ENCODE results near the gene RAB25. TPM values are rescaled to one million over a fixed set of nuclear protein-coding genes. Genes with fewer than 3 reads are reported as not detected.

The RAB25 gene
- total and polyA plus RNA-seq, 2 of the 13 experiments (the other 11 are each of a cell fraction or from before 2014, with no cell fraction given), result 0.20 to 0.22 TPM

GRCh38 chr1:156101880-156102279 is 40.9 kb downstream of the RAB25 start:
- H3K27ac ChIP-seq (ENCODE audit: extremely low read length, insufficient read depth, low read length), result no peak overlapping the region
- DNase-seq (ENCODE audit: low spot score) (no peak), ATAC-seq (no peak), FAIRE-seq (no peak)
- no peak overlapping the region for H2AFZ ChIP-seq (ENCODE audit: low read length)
- no peak overlapping the region for H3K9ac ChIP-seq (ENCODE audit: insufficient read depth, low read depth, low read length)
- no peak overlapping the region for H3K4me2 ChIP-seq (ENCODE audit: low read depth, low read length)
- 0 out of 5 replicates have a peak, but pooled peaks cover 0 to 2% of the 10 kb centered on the region in 2 experiments for H3K27me3 ChIP-seq (ENCODE audit: control insufficient read depth in 1 of 2, insufficient read depth in 2 of 2, low read length in 2 of 2)
- intact Hi-C loops (cut with micrococcal nuclease; ENCODE audit: unreplicated experiment), result no loop called here
- no peaks in the 10 kb centered on the region for H3K36me3 ChIP-seq (replicated peaks in 1 of 2; ENCODE audit: control insufficient read depth in 1 of 2, insufficient read depth in 2 of 2, low read length in 2 of 2)
- H3K4me1 ChIP-seq (ENCODE audit: insufficient read depth, low read length), result peaks cover 95% of the 10 kb centered on the region
- no peaks in the 10 kb centered on the region for H4K20me1 ChIP-seq (ENCODE audit: insufficient read depth, low read length)
- BruUV-seq (replicated peaks), result no TSS peak
- H3K79me2 ChIP-seq (ENCODE audit: insufficient read depth, low read length), result no peaks in the 10 kb centered on the region
- H3K9me3 ChIP-seq (ENCODE audit: low read length), result no peaks in the 10 kb centered on the region
- POLR2A ChIA-PET, result interaction anchor here (6.9 kb wide), 1 partner anchor 26 kb away, joined by 84 read pairs; no protein-coding TSS in a partner anchor
- CTCF ChIA-PET (ENCODE audit: low intra/inter-chr PET ratio, low total read pairs), result interaction anchor here (0.7 kb wide), 1 partner anchor 28 kb away, joined by 3 read pairs; no protein-coding TSS in a partner anchor
- in situ Hi-C loops (cut with HindIII; ENCODE audit: extremely low pct_ligation_motif_present, low pct_unique_long_range_greater_than_20kb), result no loop called here
- H3K4me3 ChIP-seq (replicated peaks in 1 of 3; ENCODE audit: insufficient read depth in 1 of 3, low read depth in 2 of 3, low read length in 3 of 3), result no peak overlapping the region
- WGBS (ENCODE audit: low lambda C conversion rate), result 96% methylated on average over 5 of the region's 6 CpGs
- TF ChIP-seq MED13 (CRISPR knock-in tag; IDR thresholded peaks at IDR 0.05) (no peak), LCORL (IDR thresholded peaks at IDR 0.05) (0 out of 2 replicates have a peak, but pooled peaks have one; percentile 12), LCORL (CRISPR knock-in tag; IDR thresholded peaks at IDR 0.05) (no peak)

GRCh38 chr1:156102633-156103511 is 41.9 kb downstream of the RAB25 start:
- no peaks in the 10 kb centered on the region for H3K9me3 ChIP-seq (ENCODE audit: low read length)
- H2AFZ ChIP-seq (ENCODE audit: low read length), result no peak overlapping the region
- H3K4me2 ChIP-seq (ENCODE audit: low read depth, low read length), result peak overlapping the region; percentile 93
- BruUV-seq (replicated peaks), result no TSS peak
- 69% methylated on average over 14 of the region's 16 CpGs for WGBS (ENCODE audit: low lambda C conversion rate)
- no peak overlapping the region; a peak in 1 of 6 replicates for H3K4me3 ChIP-seq (replicated peaks in 1 of 3; ENCODE audit: insufficient read depth in 1 of 3, low read depth in 2 of 3, low read length in 3 of 3)
- ATAC-seq (peak; percentile 11), DNase-seq (ENCODE audit: low spot score) (peak; percentile 45), FAIRE-seq (no peak)
- ChIA-PET POLR2A (interaction anchor here (5.3 to 6.9 kb wide), 4 partner anchors 12 to 25 kb away, joined by 44 to 84 read pairs (median 58); partner anchors contain the start of gene LMNA), CTCF (ENCODE audit: low intra/inter-chr PET ratio, low total read pairs) (interaction anchor here (0.7 kb wide), 1 partner anchor 27 kb away, joined by 3 read pairs; no protein-coding TSS in a partner anchor)
- H3K36me3 ChIP-seq (replicated peaks in 1 of 2; ENCODE audit: control insufficient read depth in 1 of 2, insufficient read depth in 2 of 2, low read length in 2 of 2), result no peaks in the 10 kb centered on the region
- peaks cover 95% of the 10 kb centered on the region for H3K4me1 ChIP-seq (ENCODE audit: insufficient read depth, low read length)
- 0 out of 5 replicates have a peak, but pooled peaks cover 0 to 8% of the 10 kb centered on the region in 2 experiments for H3K27me3 ChIP-seq (ENCODE audit: control insufficient read depth in 1 of 2, insufficient read depth in 2 of 2, low read length in 2 of 2)
- intact Hi-C loops (cut with micrococcal nuclease; ENCODE audit: unreplicated experiment) (no loop called here), in situ Hi-C loops (cut with HindIII; ENCODE audit: extremely low pct_ligation_motif_present, low pct_unique_long_range_greater_than_20kb) (no loop called here)
- H3K27ac ChIP-seq (ENCODE audit: extremely low read length, insufficient read depth, low read length), result peak overlapping the region; percentile 69
- peak overlapping the region; percentile 79 for H3K9ac ChIP-seq (ENCODE audit: insufficient read depth, low read depth, low read length)
- H3K79me2 ChIP-seq (ENCODE audit: insufficient read depth, low read length), result no peaks in the 10 kb centered on the region
- H4K20me1 ChIP-seq (ENCODE audit: insufficient read depth, low read length), result no peaks in the 10 kb centered on the region
- peak; percentile 68 for TF ChIP-seq HNF4A (CRISPR knock-in tag; IDR thresholded peaks at IDR 0.05)
- 0 out of 2 replicates have a peak, but pooled peaks have one; percentile 8 for TF ChIP-seq TAF1 (CRISPR knock-in tag; IDR thresholded peaks at IDR 0.05)
- TF ChIP-seq ZNF552 (CRISPR knock-in tag; IDR thresholded peaks at IDR 0.05; ENCODE audit: borderline replicate concordance), result no peak
- TF ChIP-seq GABPA (IDR thresholded peaks at IDR 0.05; ENCODE audit: low read depth, low read length), result peak; percentile 33; the same call in 1 of the 2 replicates
- TF ChIP-seq GABPA (CRISPR knock-in tag; IDR thresholded peaks at IDR 0.05; ENCODE audit: low read depth), result peak; percentile 74
- TF ChIP-seq GABPB1 (CRISPR knock-in tag; IDR thresholded peaks at IDR 0.05), result 0 out of 2 replicates have a peak, but pooled peaks have one; percentile 35
- no peak for TF ChIP-seq JDP2 (CRISPR knock-in tag; IDR thresholded peaks at IDR 0.05; ENCODE audit: borderline replicate concordance)
- TF ChIP-seq SOX6 (IDR thresholded peaks at IDR 0.05), result no peak
- no peak for TF ChIP-seq SOX6 (CRISPR knock-in tag; IDR thresholded peaks at IDR 0.05)
- 0 out of 2 replicates have a peak, but pooled peaks have one; percentile 37 for TF ChIP-seq HOXA3 (CRISPR knock-in tag; IDR thresholded peaks at IDR 0.05)
- TF ChIP-seq SALL1 (CRISPR knock-in tag; IDR thresholded peaks at IDR 0.05), result peak; percentile 23; the same call in 1 of the 2 replicates
- no peak for TF ChIP-seq SOX13 (IDR thresholded peaks at IDR 0.05)
- 0 out of 4 replicates have a peak, but pooled peaks of 1 of the 2 experiments have one; percentile 7 for TF ChIP-seq SOX13 (CRISPR knock-in tag; conservative IDR thresholded peaks at IDR 0.05 in 1 of 2, IDR thresholded peaks at IDR 0.05 in 1 of 2)
- peak; percentile 22; the same call in 1 of the 2 replicates for TF ChIP-seq MYC (CRISPR knock-in tag; IDR thresholded peaks at IDR 0.05; ENCODE audit: borderline replicate concordance)
- no peak for TF ChIP-seq ZNF432 (CRISPR knock-in tag; IDR thresholded peaks at IDR 0.05; ENCODE audit: borderline replicate concordance)
